ENCODE data around the gene TCOF1. TPM values are rescaled to one million over a fixed set of nuclear protein-coding genes. Genes with fewer than 3 reads are reported as not detected.

TCOF1 gene
- total RNA-seq, 1 donor from 2014 or later, result 8.3 TPM

DNA sequence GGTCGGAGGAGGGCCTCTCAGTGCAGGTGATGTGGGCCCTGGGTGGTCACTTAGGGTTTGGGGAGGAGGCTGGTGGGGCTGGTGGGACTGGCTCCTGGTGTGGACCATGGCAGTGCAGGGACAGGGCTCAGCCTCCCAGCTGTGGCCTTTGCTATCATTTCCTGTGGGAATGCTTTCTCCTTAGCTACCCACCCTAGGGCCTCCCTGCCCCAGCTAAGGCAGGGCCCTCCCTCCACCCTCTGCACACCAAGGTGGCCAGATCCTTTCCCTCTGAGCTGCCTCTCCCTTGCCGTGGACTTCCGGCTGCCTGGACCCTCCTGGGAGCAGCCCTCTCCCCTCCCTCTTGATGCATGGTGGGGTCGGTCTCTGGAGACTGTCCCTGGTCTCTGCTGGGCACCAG is 32.1 kb upstream of the TCOF1 start:
- no peak for DNase-seq (ENCODE audit: low read depth in 2 of 2)

DNA sequence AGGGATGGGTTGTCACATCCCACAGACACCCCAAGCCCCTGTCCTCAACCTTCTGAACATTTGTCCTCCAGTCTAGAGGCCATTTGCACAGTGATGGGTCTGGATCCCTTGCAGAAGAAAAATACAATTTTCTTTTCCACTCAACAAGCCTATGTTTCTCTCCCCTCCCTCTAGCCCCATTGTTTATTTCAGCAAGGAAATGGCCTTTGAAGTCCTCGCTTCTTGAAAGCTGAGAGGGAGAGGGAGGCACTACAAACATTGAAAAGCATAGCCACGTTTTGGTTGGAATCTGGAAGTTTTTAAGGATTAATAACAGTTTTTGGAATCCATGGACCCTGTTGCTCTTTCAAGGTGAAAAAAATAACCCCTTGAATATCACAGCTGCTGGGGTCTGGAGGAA is 30.8 kb upstream of the TCOF1 start:
- DNase-seq (ENCODE audit: low read depth in 2 of 2), result no peak

DNA sequence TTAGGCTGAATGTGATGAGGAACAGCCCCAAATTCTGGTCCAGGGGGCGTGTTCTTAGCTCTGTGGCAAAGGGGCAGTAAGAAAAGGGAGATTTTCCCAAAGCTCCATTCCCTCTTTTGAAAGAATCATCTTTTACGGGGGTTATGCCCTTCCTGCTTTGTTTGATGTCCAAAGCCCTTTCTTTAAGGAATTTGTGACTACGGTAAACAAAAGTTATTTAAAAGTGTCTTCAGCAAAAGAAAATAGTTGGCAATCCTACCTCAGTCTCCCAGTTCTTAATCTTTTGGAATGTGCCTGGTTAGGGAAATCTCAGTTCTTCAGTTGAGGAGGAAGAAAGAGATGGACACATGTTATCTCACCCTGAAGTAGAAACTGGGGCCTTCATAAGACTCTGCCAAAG is 30.4 kb upstream of the TCOF1 start:
- DNase-seq (ENCODE audit: low read depth in 2 of 2), result no peak

DNA sequence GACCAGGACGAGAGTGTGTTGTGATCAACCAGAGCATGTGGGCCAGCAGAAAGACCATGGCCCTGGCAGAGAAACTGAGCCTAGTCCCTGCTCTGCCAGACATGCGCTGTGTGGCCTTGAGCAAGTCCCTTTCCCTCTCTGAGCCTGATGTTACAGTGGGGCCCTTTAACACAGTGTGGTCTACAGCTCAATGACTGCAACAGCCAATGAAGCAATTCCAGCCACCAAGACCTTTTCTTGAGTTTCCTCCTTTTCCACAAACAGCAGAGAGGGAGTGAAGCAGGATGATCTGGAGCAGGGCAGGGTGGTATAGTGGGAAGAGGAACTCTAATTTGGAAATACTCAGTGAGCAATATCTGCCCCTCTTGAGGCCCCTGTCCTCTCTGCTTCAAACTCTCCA is 29.0 kb upstream of the TCOF1 start:
- DNase-seq (ENCODE audit: low read depth in 2 of 2), result no peak

DNA sequence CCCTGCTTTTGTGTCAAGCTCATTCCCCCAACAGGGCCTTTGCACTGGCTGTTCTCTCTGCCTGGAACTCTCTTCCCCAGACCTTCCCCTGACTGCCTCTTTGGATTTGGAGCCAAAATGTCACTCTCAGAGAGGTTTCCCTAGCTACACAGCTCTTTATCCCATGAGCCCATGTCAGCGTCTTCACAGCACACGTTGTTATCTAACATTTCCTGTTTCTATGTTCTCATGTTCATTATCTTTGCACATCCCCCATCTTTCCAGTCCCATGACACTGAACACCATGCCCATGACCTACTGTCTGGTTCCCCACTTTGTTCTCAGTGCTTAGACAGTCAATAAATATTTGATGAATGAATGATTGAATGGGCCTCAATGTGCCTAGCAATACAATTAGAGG is 28.5 kb upstream of the TCOF1 start:
- DNase-seq (ENCODE audit: low read depth in 2 of 2), result peak in 1 of 2 donors; percentile 31

DNA sequence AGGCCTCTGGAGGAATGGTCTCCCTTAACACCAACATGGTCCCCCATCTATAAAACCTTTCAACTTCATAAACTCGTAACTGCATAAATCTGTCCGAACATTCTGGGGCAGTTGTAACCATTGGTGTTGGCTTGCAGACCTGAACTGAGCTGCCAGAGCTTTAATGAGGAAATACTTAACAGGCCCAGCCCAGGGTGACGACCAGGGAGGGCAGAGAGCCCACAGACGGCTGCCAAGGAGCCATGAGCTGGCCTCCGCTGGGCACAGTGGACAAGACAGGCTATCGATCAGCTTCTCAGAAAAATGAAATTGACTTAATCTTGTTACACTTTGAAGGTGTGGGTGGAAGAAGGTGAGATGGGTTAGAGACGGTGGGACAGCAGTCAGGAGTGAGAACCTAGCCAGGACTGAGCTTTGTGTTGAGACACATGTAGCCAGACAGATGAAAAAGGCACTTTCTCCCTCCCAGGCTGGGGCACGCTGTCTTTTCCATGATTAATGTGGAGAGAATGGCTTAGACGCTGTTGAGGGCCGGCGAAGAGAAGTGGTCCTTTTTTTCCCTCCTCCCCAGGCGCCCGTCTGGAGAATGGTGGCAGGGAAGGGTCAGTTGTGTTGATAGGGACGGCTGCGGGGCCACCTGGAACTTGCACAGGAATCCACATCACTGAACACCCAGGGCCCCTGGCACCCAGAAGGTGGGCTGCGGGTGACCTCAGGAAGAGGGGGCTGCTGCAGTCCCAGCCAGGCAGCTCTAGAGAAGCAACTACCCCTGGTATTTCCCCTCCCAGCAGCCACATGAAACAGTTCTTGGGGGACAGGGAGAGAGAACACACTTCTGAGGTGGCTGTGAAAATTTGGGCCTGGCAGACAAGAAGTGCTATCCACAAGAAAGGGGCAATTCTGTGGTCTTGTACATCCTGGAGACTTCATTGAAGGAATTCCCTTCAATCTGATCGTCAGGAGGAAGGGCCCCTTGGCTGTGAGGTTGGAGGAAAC is 27.3 kb upstream of the TCOF1 start:
- no peak for DNase-seq (ENCODE audit: low read depth in 2 of 2)

DNA sequence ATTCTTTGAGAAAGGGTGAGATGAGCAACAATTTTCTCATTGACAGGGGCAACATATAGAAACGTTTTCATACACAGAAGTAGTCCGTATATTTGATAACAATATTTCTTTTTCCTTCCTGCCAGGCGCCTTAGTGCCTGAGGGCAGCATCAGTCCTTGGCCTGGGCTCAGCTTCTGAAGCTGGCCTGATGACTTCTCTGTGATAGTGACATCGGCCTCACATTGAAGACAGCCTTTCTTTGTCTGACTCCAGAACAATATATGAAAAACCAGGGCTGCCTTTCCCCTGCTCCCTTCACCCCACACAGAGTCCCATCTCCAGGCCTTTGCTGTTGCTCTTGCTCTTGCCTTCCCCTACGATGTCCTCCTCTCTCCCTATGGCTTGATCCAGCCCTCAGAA is 24.1 kb upstream of the TCOF1 start:
- DNase-seq (ENCODE audit: low read depth in 2 of 2), result no peak

DNA sequence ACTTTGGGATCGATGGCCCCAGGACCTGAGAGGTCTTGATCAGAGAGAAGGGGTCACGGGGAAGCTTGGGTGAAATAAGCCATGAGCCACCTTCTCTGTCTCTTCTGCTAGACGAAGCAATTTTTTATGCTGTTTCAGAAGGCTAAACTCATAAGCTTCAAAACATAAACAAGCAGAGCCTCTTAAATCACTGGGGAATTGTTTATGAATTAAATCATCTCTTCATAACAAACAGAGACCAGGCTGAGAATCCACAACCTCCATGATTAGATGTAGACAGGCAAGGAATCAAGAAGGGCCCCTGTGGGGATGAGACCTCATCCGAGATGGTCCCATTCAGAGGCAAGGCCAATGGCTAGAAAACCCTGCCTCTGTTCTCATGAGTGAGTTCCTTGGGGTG is 21.7 kb upstream of the TCOF1 start:
- DNase-seq (ENCODE audit: low read depth in 2 of 2), result no peak

DNA sequence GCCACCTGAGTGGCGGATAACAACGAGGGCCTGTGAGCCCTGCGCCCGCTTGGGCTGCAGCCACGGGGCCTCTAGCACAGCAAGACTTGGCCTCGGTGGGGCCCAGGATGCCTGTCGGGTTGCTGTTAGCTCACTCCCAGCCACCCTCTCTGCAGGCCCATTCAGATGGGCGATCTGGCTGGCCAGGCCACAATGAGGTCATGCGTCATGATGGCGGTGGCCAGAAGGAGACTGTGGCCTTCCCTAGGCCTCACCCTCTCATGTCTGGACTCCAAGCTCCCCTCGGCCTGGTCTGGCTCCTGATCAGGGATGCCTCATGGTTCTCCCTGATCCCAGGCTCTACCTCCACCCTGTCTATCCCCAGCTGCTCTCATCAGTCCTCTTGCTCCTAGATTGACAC is 19.0 kb upstream of the TCOF1 start:
- no peak for DNase-seq (ENCODE audit: low read depth in 2 of 2)

DNA sequence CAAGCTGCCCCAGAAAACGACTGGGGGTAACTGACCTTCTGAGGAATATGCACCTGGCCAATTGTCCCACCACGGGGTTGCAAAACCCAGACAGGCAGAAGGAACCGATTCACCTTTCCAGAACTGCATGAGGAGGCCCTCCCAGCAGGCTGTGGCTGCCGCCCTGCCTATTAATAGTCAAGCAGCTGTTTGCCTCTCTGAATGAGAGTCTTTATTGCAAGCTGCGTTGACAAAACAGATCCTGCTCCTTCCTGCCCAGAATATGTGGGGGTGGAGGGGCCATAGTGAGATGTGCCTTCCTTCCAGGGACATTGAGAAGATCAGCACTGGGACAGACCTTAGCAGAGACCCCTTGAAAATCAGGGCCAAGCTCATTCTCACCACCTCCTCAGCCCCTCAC is 18.3 kb upstream of the TCOF1 start:
- DNase-seq (ENCODE audit: low read depth in 2 of 2), result no peak

DNA sequence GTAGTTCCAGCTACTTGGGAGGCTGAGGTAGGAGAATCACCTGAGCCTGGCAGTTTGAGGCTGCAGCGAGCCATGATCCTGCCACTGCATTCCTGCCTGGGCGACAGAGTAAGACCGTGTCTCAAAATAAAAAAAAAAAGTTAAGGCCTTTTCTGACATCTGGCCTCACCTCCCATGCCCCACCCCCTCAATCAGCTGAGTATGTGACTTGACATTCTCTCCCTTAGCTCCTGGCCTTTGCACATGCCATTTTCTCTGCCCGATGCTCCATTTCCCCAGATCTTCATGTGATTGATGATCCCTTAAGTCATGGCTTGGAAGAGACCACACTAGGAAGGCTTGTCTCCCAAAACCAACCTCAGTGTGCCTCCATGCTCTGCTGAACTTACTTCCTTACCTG is 17.7 kb upstream of the TCOF1 start:
- no peak for DNase-seq (ENCODE audit: low read depth in 2 of 2)

DNA sequence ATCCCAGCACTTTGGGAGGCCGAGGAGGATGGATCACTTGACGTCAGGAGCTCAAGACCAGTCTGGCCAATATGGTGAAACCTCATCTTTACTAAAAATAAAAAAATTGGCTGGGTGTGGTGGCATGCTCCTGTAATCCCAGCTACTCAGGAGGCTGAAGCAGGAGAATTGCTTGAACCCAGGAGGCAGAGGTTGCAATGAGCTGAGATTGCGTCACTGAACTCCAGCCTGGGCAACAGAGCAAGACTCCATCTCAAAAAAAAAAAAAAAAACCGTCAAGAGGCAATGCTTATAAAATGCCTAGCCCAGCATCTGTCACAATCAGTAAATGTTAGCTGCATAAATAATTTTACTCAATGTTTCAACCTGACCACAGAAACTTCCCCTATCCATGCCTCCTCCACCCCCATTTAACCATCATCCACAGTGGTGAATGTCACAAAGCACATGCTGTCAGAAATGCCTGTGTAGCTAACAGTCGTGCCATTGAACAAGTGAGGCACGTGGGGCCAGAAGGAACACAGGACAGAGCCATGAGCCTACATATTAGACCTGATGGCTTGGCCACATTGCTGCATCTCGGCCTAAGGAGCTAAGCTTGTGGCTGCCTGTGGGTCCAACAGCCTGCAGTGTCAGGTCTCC is 16.8 kb upstream of the TCOF1 start:
- no peak for DNase-seq (ENCODE audit: low read depth in 2 of 2)

DNA sequence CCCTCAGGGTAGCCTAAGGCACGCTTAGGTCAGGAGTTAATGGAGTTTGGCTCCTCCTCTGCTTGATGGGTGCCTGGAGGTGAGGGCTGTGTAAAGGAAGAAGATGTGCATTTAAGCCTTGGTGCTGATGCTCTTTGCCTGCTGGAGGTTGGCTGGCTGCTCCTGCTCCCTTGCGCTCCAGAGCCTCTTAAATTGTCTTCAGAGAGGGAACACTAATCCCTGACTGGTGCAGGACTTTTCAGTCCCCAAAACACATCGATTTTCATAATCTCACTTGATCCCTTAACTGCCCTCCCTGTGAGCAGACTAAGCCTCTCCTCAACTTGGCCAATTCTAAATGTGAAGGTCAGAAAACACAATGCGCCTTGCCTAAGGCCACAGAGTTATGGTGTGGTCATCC is 16.2 kb upstream of the TCOF1 start:
- no peak for DNase-seq (ENCODE audit: low read depth in 2 of 2)

DNA sequence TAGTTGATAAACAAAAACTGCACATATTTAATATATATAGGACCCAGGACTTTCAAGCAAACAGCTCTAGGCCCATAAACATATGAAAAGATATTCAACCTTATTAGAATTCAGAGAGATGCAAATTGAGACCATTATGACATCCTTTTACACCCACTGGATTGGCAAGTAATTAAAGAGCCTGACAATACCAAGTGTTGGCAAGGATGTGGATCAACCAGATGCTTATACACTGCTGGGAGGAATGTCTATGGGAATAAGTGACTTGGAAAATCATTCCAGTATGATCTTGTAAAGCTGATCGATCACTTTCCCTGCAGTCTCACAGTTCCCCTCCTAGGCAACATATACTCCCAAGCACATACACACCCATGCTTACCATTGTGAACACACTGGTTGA is 15.5 kb upstream of the TCOF1 start:
- no peak for DNase-seq (ENCODE audit: low read depth in 2 of 2)

DNA sequence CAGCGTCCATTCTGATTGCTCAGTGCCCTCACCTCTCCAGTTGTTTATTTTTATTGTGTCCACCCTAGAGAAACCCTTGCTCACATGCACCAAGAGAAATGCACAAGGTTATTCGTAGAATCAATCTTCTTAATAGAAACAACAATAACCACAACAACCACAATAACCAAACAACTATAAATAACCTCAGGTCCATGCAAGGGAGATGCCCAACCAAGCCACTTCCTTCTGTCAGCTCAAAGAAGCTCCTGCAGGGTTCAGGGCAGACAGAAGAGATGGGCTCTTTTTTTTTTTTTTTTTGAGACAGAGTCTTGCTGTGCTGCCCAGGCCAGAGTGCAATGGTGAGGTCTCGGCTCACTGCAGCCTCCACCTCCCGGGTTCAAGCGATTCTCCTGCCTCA is 14.9 kb upstream of the TCOF1 start:
- DNase-seq (ENCODE audit: low read depth in 2 of 2), result no peak

DNA sequence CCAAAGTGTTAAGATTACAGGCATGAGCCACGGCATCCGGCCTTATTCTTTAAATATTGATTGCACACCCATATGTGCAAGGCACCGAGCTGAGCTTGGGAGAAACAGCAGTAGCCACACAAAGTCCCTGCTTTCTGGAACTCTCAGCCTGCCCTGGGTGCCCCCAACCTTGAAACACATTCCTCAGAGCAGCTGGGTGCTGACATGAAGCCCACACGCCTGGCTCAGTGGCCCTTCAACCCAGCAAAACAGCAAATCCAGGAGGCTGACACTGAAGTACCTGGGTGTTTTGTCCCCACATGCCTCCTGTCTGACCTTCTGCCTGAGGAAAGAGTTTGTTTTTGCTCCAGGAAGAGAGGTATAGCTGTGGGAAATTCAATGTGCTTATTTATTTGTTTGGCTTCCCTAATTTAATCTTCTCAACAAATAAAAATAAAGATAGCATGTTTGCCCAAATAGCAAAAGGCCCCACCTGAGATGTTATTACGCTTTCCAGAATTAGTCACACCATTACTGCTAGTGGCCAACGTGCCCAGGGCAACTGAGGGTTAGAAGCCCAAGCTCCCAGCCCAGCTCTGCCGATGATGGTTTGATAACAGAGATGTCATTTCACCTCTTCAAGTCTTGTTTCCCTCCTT is 13.4 kb upstream of the TCOF1 start:
- DNase-seq (ENCODE audit: low read depth in 2 of 2), result no peak

DNA sequence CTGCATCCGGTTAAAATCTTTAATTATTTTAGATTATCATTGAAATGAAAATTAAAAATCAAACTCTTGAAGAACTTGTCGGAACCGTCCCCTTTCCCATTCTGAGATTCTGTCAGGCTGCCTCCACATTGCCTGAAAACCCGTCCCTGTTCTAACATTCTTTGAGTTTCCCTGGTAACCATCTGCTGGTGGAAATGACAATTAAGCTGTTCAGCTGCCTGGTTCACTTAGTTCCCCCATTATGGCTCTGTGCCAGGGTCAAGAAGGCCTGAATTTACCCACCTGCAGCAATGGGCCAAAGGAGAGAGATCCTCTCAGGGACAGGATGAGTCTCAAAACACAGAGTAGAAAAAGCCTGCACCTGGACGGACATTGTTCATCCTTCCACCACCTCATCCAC is 11.8 kb upstream of the TCOF1 start:
- DNase-seq (ENCODE audit: low read depth in 2 of 2), result no peak

DNA sequence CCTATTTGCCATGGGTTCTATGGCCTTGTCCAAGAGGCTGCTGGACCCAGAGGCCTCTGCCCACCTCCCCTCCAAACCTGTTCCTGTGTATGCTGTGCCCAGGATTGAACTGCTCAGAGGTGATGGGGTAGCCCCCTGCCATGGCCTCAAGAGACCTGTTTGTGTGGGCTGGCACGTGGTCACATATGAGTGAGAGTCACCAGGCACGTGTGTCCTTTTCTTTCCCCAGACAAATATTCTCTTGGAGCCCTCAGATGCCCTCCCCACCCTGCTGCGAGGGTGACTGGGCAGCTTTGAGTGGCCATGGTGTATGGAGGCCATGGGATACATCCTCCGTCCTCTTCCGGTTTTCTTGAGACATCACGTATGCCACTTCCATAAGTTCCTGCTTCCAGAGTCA is 10.9 kb upstream of the TCOF1 start:
- DNase-seq (ENCODE audit: low read depth in 2 of 2), result no peak

DNA sequence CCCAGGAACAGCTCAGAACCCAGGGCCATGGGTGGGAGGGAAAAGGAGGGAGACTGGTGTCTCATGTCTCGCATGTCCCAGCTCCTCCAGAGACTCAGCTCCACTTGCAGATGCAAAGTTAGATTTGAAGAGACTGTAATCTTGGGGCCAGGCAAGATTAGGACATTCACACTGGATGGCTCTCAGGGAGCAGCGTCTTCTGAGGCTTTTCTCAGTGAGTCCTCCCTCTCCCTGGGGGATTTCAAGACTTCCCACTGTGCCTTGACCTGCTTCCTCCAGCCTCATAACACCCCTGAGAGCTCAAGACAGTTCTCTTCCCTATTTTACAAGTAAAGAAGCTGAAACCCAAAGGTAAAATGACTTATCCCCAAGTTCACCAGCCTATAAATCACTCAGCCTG is 10.5 kb upstream of the TCOF1 start:
- no peak for DNase-seq (ENCODE audit: low read depth in 2 of 2)

DNA sequence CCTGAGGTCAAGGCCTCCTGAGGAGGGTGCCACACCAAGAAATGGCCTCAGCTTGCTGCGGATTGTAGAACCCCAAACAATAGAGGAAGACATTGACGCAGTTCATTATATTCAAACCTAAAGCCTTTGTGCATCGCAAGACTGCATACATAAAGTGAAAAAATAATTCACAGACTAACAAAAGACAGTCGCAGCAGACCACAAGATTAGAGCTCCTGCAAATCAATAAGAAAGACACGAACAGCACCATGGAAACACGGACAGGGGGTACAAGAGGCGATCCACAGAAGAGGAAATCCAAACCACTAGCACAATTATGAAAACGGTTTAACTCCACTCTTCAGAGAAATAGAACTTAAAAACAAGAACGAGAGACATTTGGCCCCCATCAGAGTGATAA is 10.0 kb upstream of the TCOF1 start:
- DNase-seq (ENCODE audit: low read depth in 2 of 2), result no peak

DNA sequence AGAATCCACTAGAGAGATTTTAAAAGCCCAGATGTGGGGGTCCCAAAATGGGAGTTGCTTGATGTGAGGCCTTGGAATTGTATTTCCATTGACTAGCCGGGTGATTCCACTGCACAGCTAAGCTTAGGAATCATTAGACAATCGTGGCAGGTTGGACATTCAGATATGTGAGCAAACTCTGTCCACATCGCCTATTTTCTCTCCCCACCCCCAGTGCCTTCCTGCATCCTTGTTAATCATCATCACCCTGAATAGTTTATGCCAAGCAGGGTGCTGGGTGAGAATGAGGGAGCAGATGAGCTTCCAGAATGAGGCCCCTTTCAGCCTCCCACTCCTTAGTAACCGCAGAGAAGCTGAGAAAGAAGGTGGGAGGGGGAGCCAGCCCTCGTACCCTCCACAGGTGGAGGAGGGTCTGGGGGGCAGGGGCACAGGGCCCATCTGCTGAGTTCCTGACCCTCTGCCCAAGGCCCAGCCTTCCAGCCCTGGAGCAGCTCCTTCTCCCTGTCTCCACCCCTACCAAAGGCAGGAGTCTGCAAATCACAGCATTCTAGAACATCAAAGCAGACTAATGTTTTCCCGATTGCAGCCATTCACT is 7.7 kb upstream of the TCOF1 start:
- DNase-seq (ENCODE audit: low read depth in 2 of 2), result no peak

Measured in lung microvascular endothelial cell (primary cell).